Right lobe of liver (tissue), 6 donors: Measurements from ENCODE around the gene TSPAN14. TPM values are rescaled to one million over a fixed set of nuclear protein-coding genes. Genes with fewer than 3 reads are reported as not detected.

Source experiments
- ATAC-seq, 4 donors: fragments of 200-7000 bp; cut with Tn5 transposase; one replicate each; pipeline ENCODE4 v1.9.1; 2020; ENCODE audit warnings: mild to moderate bottlenecking in 4 of 4, moderate library complexity in 4 of 4
- DNase-seq, 3 donors: peaks; one replicate each; pipeline ENCODE4 v3.0.0-alpha.2; 2020
- H3K27ac ChIP-seq, 3 donors: fragments of 200-600 bp; one replicate each; pipeline ENCODE4 v1.8.0; 2022
- H3K27me3 ChIP-seq, 2 donors: fragments of 200-600 bp; one replicate each; pipeline ENCODE4 v1.8.0; 2022
- H3K36me3 ChIP-seq, 4 donors: fragments of 200-600 bp; sonication (generic) in 1 of 4; one replicate each; pipeline versions ENCODE4 v1.5.1 to v1.8.0; 2017 to 2022; ENCODE audit warnings: control low read depth in 1 of 4
- H3K4me1 ChIP-seq, 4 donors: fragments of 200-600 bp; sonication (generic) in 1 of 4; one replicate each; pipeline versions ENCODE4 v1.5.1 to v1.8.0; 2017 to 2022; ENCODE audit warnings: control low read depth in 1 of 4
- H3K4me3 ChIP-seq, 3 donors: fragments of 200-600 bp; one replicate each; pipeline ENCODE4 v1.8.0; 2022
- H3K9me3 ChIP-seq, 4 donors: fragments of 200-600 bp; sonication (generic) in 1 of 4; one replicate each; pipeline versions ENCODE4 v1.5.1 to v1.8.0; 2017 to 2022; ENCODE audit warnings: control low read depth in 1 of 4
- CTCF ChIP-seq, 4 donors: fragments of 200-600 bp in 3 of 4; fragments of 450-650 bp in 1 of 4; IDR thresholded peaks; one replicate each; pipeline versions ENCODE4 v1.5.1 to v1.8.0; 2016 to 2022; ENCODE audit warnings: antibody characterized with exemption in 4 of 4, mild to moderate bottlenecking in 2 of 4
- POLR2A ChIP-seq: fragments of 450-650 bp; IDR thresholded peaks from one replicate; pipeline ENCODE4 v1.6.1; 2017; ENCODE audit warnings: antibody characterized with exemption, mild to moderate bottlenecking
- WGBS: methylation state at CpG from one replicate; pipeline ENCODE4 v1.1.6; 2018; ENCODE audit warnings: low coverage, low lambda C conversion rate; ENCODE audit not compliant: insufficient coverage; ENCODE audit errors: missing lambda C conversion rate; 5-methylcytosine and 5-hydroxymethylcytosine counted together
- intact Hi-C, 2 donors: fragments of 100-400 bp; cut with DNase I; formaldehyde crosslinking; loops; one replicate each; pipeline versions ENCODE4 v1.11.2 to v1.14.1; 2022
- total RNA-seq, 6 experiments: library from RNA; depleted of rRNA in 2 of 6; stranded (reverse); fragments of >200 nt in 2 of 6; fragmentation: NEBNext Ultra II Directional in 3 of 6; extraction: Animal tissue kit (Norgen Biotek cat#: 25700) in 3 of 6; gene quantifications; one replicate each; pipeline versions ENCODE4 v1.1.0 to v1.2.4, GENCODE V29; 2016 to 2023
- donor health status: DM: no; HTN: yes; CAD: no.
- donor health status: DM: no; HTN: no; CAD: no.
- donor health status: DM: no; HTN: no; CAD: no.
- donor health status: DM: no; HTN: yes; CAD: no.
- donor health status: DM: no; HTN: yes; CAD: no.

The TSPAN14 gene
- total RNA-seq, 6 experiments from 2014 or later, result 22.1 to 39.0 (median 28.4) TPM

GRCh38 chr10:80407812-80408241 is 46.3 kb upstream of the TSPAN14 start:
- WGBS, result 8% methylated on average over 12 of the region's 16 CpGs
- no peak for TF ChIP-seq POLR2A
- TF ChIP-seq CTCF (IDR thresholded peaks at IDR 0.05), result no peak
- Histone ChIP-seq H3K36me3 (no peaks in the 10 kb centered on the region), H3K4me1 (peaks cover 0 to 51% (median 19%) of the 10 kb centered on the region in 4 donors), H3K27me3 (no peaks in the 10 kb centered on the region), H3K4me3 (peak overlapping the region; percentile 69 to 96 (median 95)), H3K9me3 (no peaks in the 10 kb centered on the region), H3K27ac (peak overlapping the region; percentile 71 to 85 (median 82))
- ATAC-seq (peak; percentile 61 to 72 (median 66)), DNase-seq (peak; percentile 53 to 67 (median 58))
- intact Hi-C loops, result no loop called here

GRCh38 chr10:80408242-80409101 is 45.6 kb upstream of the TSPAN14 start, which contains the start of gene PRXL2A:
Gene PRXL2A (plus strand): TSS chr10:80408551. CDS start chr10:80420468, 11,917 bp downstream.
- Histone ChIP-seq H3K27ac (peak within 1 kb of the TSS; percentile 71 to 85 (median 82)), H3K9me3 (no peaks in the 10 kb centered on the region), H3K4me1 (peaks cover 0 to 51% (median 21%) of the 10 kb centered on the region in 4 donors), H3K4me3 (peak within 1 kb of the TSS; percentile 69 to 96 (median 95)), H3K27me3 (no peaks in the 10 kb centered on the region), H3K36me3 (no peaks in the 10 kb centered on the region)
- WGBS, result 2% methylated on average over 8 of the region's 96 CpGs
- ATAC-seq (peak; percentile 86 to 93 (median 89)), DNase-seq (peak; percentile 94)
- intact Hi-C loops, result no loop called here
- TF ChIP-seq POLR2A (peak; percentile 64), CTCF (IDR thresholded peaks at IDR 0.05) (no peak)

GRCh38 chr10:80409121-80409520 is 45.0 kb upstream of the TSPAN14 start:
- no peaks in the 10 kb centered on the region for H3K27me3 ChIP-seq
- ATAC-seq (no peak), DNase-seq (no peak)
- no peak for TF ChIP-seq CTCF (IDR thresholded peaks at IDR 0.05)
- no peak for TF ChIP-seq POLR2A
- peaks cover 0 to 58% (median 25%) of the 10 kb centered on the region in 4 donors for H3K4me1 ChIP-seq
- H3K9me3 ChIP-seq, result no peaks in the 10 kb centered on the region
- intact Hi-C loops, result no loop called here
- H3K27ac ChIP-seq, result peak overlapping the region; percentile 71 to 85 (median 82)
- 7% methylated on average over 11 of the region's 12 CpGs for WGBS
- peak overlapping the region; percentile 69 to 96 (median 95) for H3K4me3 ChIP-seq
- no peaks in the 10 kb centered on the region for H3K36me3 ChIP-seq

GRCh38 chr10:80410122-80410521 is 44.0 kb upstream of the TSPAN14 start:
- H3K36me3 ChIP-seq, result no peaks in the 10 kb centered on the region
- intact Hi-C loops, result no loop called here
- DNase-seq (peak; percentile 61 to 85 (median 79)), ATAC-seq (peak; percentile 50 to 73 (median 68))
- H3K27me3 ChIP-seq, result no peaks in the 10 kb centered on the region
- H3K27ac ChIP-seq, result peak overlapping the region in 2 of 3 donors; percentile 48 to 71
- WGBS, result no CpG with 5 or more reads among the region's 2 CpGs
- no peak for TF ChIP-seq CTCF (IDR thresholded peaks at IDR 0.05)
- TF ChIP-seq POLR2A, result no peak
- peaks cover 0 to 68% (median 30%) of the 10 kb centered on the region in 4 donors for H3K4me1 ChIP-seq
- H3K9me3 ChIP-seq, result no peaks in the 10 kb centered on the region
- peak overlapping the region in 2 of 3 donors; percentile 9 to 14 for H3K4me3 ChIP-seq
